ENCODE data around the gene SDHA.

Gene SDHA

GRCh38 chr5:188488-189481 lies 29.3 kb upstream of the SDHA start (continued):
- TF ChIP-seq ZNF624 (tag by site-specific recombination; IDR thresholded peaks at IDR 0.05), result no peak
- TF ChIP-seq TCF7L2 (IDR thresholded peaks at IDR 0.05; ENCODE audit: borderline replicate concordance, low read depth, low read length), result no peak
- peak; percentile 92 for TF ChIP-seq ZBTB17 (tag by site-specific recombination; IDR thresholded peaks at IDR 0.05)
- peak; percentile 59 for TF ChIP-seq KLF9 (tag by site-specific recombination; IDR thresholded peaks at IDR 0.05; ENCODE audit: low read depth)
- TF ChIP-seq CTCF (tag by site-specific recombination; IDR thresholded peaks at IDR 0.05), result peak; percentile 91
- TF ChIP-seq PRDM2 (tag by site-specific recombination; IDR thresholded peaks at IDR 0.05; ENCODE audit: borderline replicate concordance), result no peak
- no peak for TF ChIP-seq ZNF23 (tag by site-specific recombination; IDR thresholded peaks at IDR 0.05; ENCODE audit: borderline replicate concordance)

- Histone ChIP-seq H3K36me3 (ENCODE audit: control insufficient read depth in 2 of 2, insufficient read depth in 1 of 2, low read length in 2 of 2) (no peaks in the 10 kb centered on the region), H3K4me3 (ENCODE audit: low read depth, low read length) (no peak overlapping the region), H3K27ac (ENCODE audit: extremely low read depth, low read depth, low read length) (no peak overlapping the region), H3K4me1 (ENCODE audit: control insufficient read depth, insufficient read depth, low read length) (peaks cover 4% of the 10 kb centered on the region), H3K9me3 (ENCODE audit: control insufficient read depth, insufficient read depth, low read depth, low read length) (no peaks in the 10 kb centered on the region)
- ChIA-PET CTCF (no interaction called here), POLR2A (interaction anchor here (1.5 to 1.9 kb wide), 2 partner anchors 29 to 82 kb away, joined by 6 to 18 read pairs; partner anchors contain the start of genes CCDC127, PDCD6 and SDHA)
- TF ChIP-seq ZNF221 (tag by site-specific recombination; IDR thresholded peaks at IDR 0.05; ENCODE audit: borderline replicate concordance) (no peak), INSM2 (tag by site-specific recombination; IDR thresholded peaks at IDR 0.05) (no peak), ZNF626 (tag by site-specific recombination; IDR thresholded peaks at IDR 0.05) (no peak), ZNF211 (tag by site-specific recombination; IDR thresholded peaks at IDR 0.05; ENCODE audit: low read depth) (no peak), ZNF324 (tag by site-specific recombination; IDR thresholded peaks at IDR 0.05) (no peak), REST (tag by site-specific recombination; IDR thresholded peaks at IDR 0.05) (no peak), ZNF239 (tag by site-specific recombination; IDR thresholded peaks at IDR 0.05) (no peak), FEZF1 (tag by site-specific recombination; IDR thresholded peaks at IDR 0.05) (no peak), ZNF548 (tag by site-specific recombination; IDR thresholded peaks at IDR 0.05) (no peak), ZNF555 (tag by site-specific recombination; conservative IDR thresholded peaks at IDR 0.05) (no peak), ZNF433 (tag by site-specific recombination; IDR thresholded peaks at IDR 0.05; ENCODE audit: low read depth) (no peak), ZNF341 (tag by site-specific recombination; IDR thresholded peaks at IDR 0.05; ENCODE audit: low read depth) (no peak), ZBTB44 (tag by site-specific recombination; IDR thresholded peaks at IDR 0.05) (no peak)
These were observed 28.6 kb upstream of the SDHA start for GRCh38 chr5:189486-189885.
